H1 (cell line): ENCODE measurements around the gene NFKBIE. TPM values are rescaled to one million over a fixed set of nuclear protein-coding genes. Genes with fewer than 3 reads are reported as not detected.

Experiments
- CTCF ChIA-PET: fragments of 300-600 bp; sonication (Branson Sonifier 250); formaldehyde crosslinking; loops from one replicate; lab custom pipeline; 2021; ENCODE audit not compliant: partially characterized antibody; lab: Charles Lee
- POLR2A ChIA-PET: fragments of 300-600 bp; sonication (Branson Sonifier 250); formaldehyde crosslinking; loops from one replicate; lab custom pipeline; 2021; ENCODE audit warnings: inconsistent platforms; ENCODE audit not compliant: partially characterized antibody; lab: Charles Lee
- DNase-seq, 2 experiments: peaks; one replicate each; pipeline versions ENCODE4 v3.0.0 to v3.0.0-alpha.2; 2010 to 2022; ENCODE audit warnings: low spot score in 2 of 2, low read depth in 1 of 2, mixed read lengths in 1 of 2
- FAIRE-seq: peaks from 2 replicates; lab custom pipeline; 2011; peaks lifted over from hg19 to GRCh38; lab: Jason Lieb, UNC
- H2AFZ ChIP-seq: 2 replicates; pipeline ENCODE4 v1.8.1; 2012; ENCODE audit warnings: low read length, inconsistent platforms
- H2AK5ac ChIP-seq: 2 replicates; pipeline ENCODE4 v1.6.1; 2013; ENCODE audit warnings: low read depth, low read length
- H2BK120ac ChIP-seq: replicated peaks from 2 replicates; pipeline ENCODE3; 2013; ENCODE audit warnings: low read depth, low read length, inconsistent platforms
- H2BK12ac ChIP-seq: 2 replicates; pipeline ENCODE4 v1.6.1; 2013; ENCODE audit warnings: low read depth, low read length
- H2BK15ac ChIP-seq: 2 replicates; pipeline ENCODE4 v1.6.1; 2013; ENCODE audit warnings: low read length
- H2BK20ac ChIP-seq: 2 replicates; pipeline ENCODE4 v1.6.1; 2013; ENCODE audit warnings: low read length
- H2BK5ac ChIP-seq: 2 replicates; pipeline ENCODE4 v1.6.1; 2013; ENCODE audit warnings: low read depth, low read length
- H3K14ac ChIP-seq: 2 replicates; pipeline ENCODE4 v1.6.1; 2013; ENCODE audit warnings: inconsistent platforms; ENCODE audit not compliant: insufficient read length
- H3K18ac ChIP-seq: 2 replicates; pipeline ENCODE4 v1.6.1; 2013; ENCODE audit warnings: low read length; ENCODE audit errors: extremely low read depth
- H3K23ac ChIP-seq: 2 replicates; pipeline ENCODE4 v1.6.1; 2013; ENCODE audit warnings: inconsistent platforms; ENCODE audit not compliant: insufficient read length
- H3K23me2 ChIP-seq: 2 replicates; pipeline ENCODE4 v1.6.1; 2013; ENCODE audit warnings: low read depth, low read length
- H3K27ac ChIP-seq: 2 replicates; pipeline ENCODE4 v1.6.1; 2011; ENCODE audit warnings: low read depth, low read length, inconsistent platforms
- H3K27me3 ChIP-seq, 4 experiments: replicated peaks in 1 of 4; 1 replicate in 1 of 4; 2 replicates in 3 of 4; pipeline versions ENCODE4 v1.6.1 to v1.8.1; 2011 to 2013; ENCODE audit warnings: low read length in 3 of 4, mild to moderate bottlenecking in 3 of 4, inconsistent platforms in 2 of 4, mixed read lengths in 2 of 4, moderate library complexity in 1 of 4; ENCODE audit not compliant: control insufficient read depth in 3 of 4, insufficient read depth in 3 of 4; ENCODE audit errors: extremely low read depth in 1 of 4
- H3K36me3 ChIP-seq, 4 experiments: 2 replicates each; pipeline versions ENCODE4 v1.6.1 to v1.8.1; 2011 to 2013; ENCODE audit warnings: mild to moderate bottlenecking in 4 of 4, low read length in 3 of 4, moderate library complexity in 2 of 4, control low read depth in 1 of 4, inconsistent platforms in 1 of 4; ENCODE audit not compliant: insufficient read depth in 4 of 4, control insufficient read depth in 2 of 4
- H3K4ac ChIP-seq: replicated peaks from 2 replicates; pipeline ENCODE3; 2013; ENCODE audit warnings: low read length, low read depth, mixed read lengths, inconsistent platforms; ENCODE audit not compliant: insufficient read length
- H3K4me1 ChIP-seq, 4 experiments: replicated peaks in 1 of 4; 1 replicate in 1 of 4; 2 replicates in 3 of 4; pipeline versions ENCODE4 v1.6.1 to v1.8.1; 2011 to 2013; ENCODE audit warnings: low read length in 3 of 4, inconsistent platforms in 2 of 4, mixed read lengths in 1 of 4; ENCODE audit not compliant: insufficient read depth in 4 of 4, control insufficient read depth in 3 of 4
- H3K4me2 ChIP-seq, 2 experiments: 2 replicates each; pipeline versions ENCODE4 v1.6.1 to v1.8.1; 2011 to 2013; ENCODE audit warnings: low read depth in 2 of 2, low read length in 2 of 2, control low read depth in 1 of 2, inconsistent platforms in 1 of 2, mild to moderate bottlenecking in 1 of 2; ENCODE audit not compliant: insufficient read depth in 1 of 2
- H3K4me3 ChIP-seq, 4 experiments: fragments of 200-600, 300-600 bp in 1 of 4; sonication (generic), shearing (Covaris generic), sonication (Bioruptor Twin) in 1 of 4; 2 replicates each; pipeline versions ENCODE4 v1.5.1 to v1.8.1; 2011 to 2016; ENCODE audit warnings: low read length in 4 of 4, low read depth in 3 of 4, control low read depth in 2 of 4, inconsistent platforms in 2 of 4, mild to moderate bottlenecking in 2 of 4, mixed read lengths in 1 of 4, moderate library complexity in 1 of 4; ENCODE audit not compliant: insufficient read depth in 2 of 4; ENCODE audit errors: extremely low read depth in 1 of 4
- H3K56ac ChIP-seq: replicated peaks from 2 replicates; pipeline ENCODE3; 2013; ENCODE audit warnings: low read depth, mild to moderate bottlenecking, mixed read lengths, low read length, inconsistent platforms; ENCODE audit not compliant: insufficient read length
- H3K79me1 ChIP-seq: 2 replicates; pipeline ENCODE4 v1.6.1; 2013; ENCODE audit warnings: low read depth, low read length, control low read depth
- H3K79me2 ChIP-seq, 2 experiments: 2 replicates each; pipeline versions ENCODE4 v1.6.1 to v1.8.1; 2012 to 2013; ENCODE audit warnings: low read length in 2 of 2, mild to moderate bottlenecking in 2 of 2, inconsistent platforms in 1 of 2; ENCODE audit not compliant: insufficient read depth in 2 of 2, control insufficient read depth in 1 of 2
- H3K9ac ChIP-seq, 4 experiments: replicated peaks in 1 of 4; 1 replicate in 1 of 4; 2 replicates in 3 of 4; pipeline versions ENCODE4 v1.6.1 to v1.8.1; 2011 to 2013; ENCODE audit warnings: low read depth in 3 of 4, low read length in 3 of 4, control low read depth in 2 of 4, mild to moderate bottlenecking in 2 of 4, moderate library complexity in 2 of 4, inconsistent platforms in 1 of 4; ENCODE audit errors: extremely low read depth in 1 of 4
- H3K9me3 ChIP-seq, 2 experiments: 2 replicates each; pipeline versions ENCODE4 v1.6.1 to v1.8.1; 2012 to 2013; ENCODE audit warnings: mild to moderate bottlenecking in 2 of 2, moderate library complexity in 2 of 2, control low read depth in 1 of 2, inconsistent platforms in 1 of 2, low read depth in 1 of 2, low read length in 1 of 2, mixed read lengths in 1 of 2; ENCODE audit not compliant: insufficient read depth in 2 of 2
- H4K20me1 ChIP-seq, 2 experiments: replicated peaks in 1 of 2; 2 replicates each; pipeline versions ENCODE3 to v1.8.1; 2011 to 2013; ENCODE audit warnings: inconsistent platforms in 2 of 2, low read length in 2 of 2, mild to moderate bottlenecking in 1 of 2; ENCODE audit not compliant: insufficient read depth in 2 of 2, control insufficient read depth in 1 of 2
- H4K5ac ChIP-seq: 2 replicates; pipeline ENCODE4 v1.6.1; 2013; ENCODE audit warnings: low read length, low read depth, mixed read lengths, inconsistent platforms; ENCODE audit not compliant: insufficient read length
- H4K8ac ChIP-seq: 2 replicates; pipeline ENCODE4 v1.8.0; 2013; ENCODE audit warnings: mild to moderate bottlenecking, moderate library complexity, low read length, inconsistent platforms; ENCODE audit not compliant: insufficient read depth; ENCODE audit errors: extremely low read depth
- H4K91ac ChIP-seq: replicated peaks from 2 replicates; pipeline ENCODE3; 2013; ENCODE audit warnings: low read length, mixed read lengths, inconsistent platforms; ENCODE audit not compliant: insufficient read length
- BACH1 ChIP-seq: IDR thresholded peaks from 2 replicates; pipeline ENCODE4 v1.6.1; 2012; ENCODE audit warnings: low read length, improper control_type of control experiment
- CBX8 ChIP-seq: fragments of 300-800, 300-1000 bp; sonication (generic); IDR thresholded peaks from 2 replicates; pipeline ENCODE4 v1.7.1; 2016; ENCODE audit warnings: low read depth, low read length, borderline replicate concordance
- EZH2 ChIP-seq: fragments of 200-600 bp; sonication (generic); IDR thresholded peaks from 2 replicates; pipeline ENCODE4 v1.7.1; 2012; ENCODE audit warnings: low read depth, mild to moderate bottlenecking, moderate library complexity, low read length, inconsistent platforms; ENCODE audit not compliant: severe bottlenecking
- GABPA ChIP-seq: IDR thresholded peaks from 2 replicates; pipeline ENCODE4 v1.6.1; 2011; ENCODE audit warnings: mild to moderate bottlenecking, low read length, moderate library complexity, borderline replicate concordance; ENCODE audit not compliant: insufficient read depth
- JUN ChIP-seq: IDR thresholded peaks from 2 replicates; pipeline ENCODE4 v1.6.1; 2011; ENCODE audit warnings: low read depth, mild to moderate bottlenecking, improper control_type of control experiment, low read length
- KDM4A ChIP-seq: IDR thresholded peaks from one replicate; pipeline ENCODE4 v1.7.1; 2012; ENCODE audit warnings: low read depth, mild to moderate bottlenecking, moderate library complexity, low read length, inconsistent platforms; ENCODE audit not compliant: severe bottlenecking
- USF2 ChIP-seq: IDR thresholded peaks from 2 replicates; pipeline ENCODE4 v1.6.1; 2011; ENCODE audit warnings: low read length, improper control_type of control experiment
- WGBS, 2 experiments: shearing (Covaris generic) in 1 of 2; methylation state at CpG; one replicate each; pipeline versions ENCODE4 v1.1.6 to v1.1.7; 2013 to 2015; ENCODE audit warnings: low lambda C conversion rate in 2 of 2, mixed read lengths in 2 of 2, inconsistent platforms in 1 of 2, low coverage in 1 of 2, missing lambda C conversion rate in 1 of 2; ENCODE audit not compliant: insufficient replicate concordance in 2 of 2, insufficient coverage in 1 of 2, insufficient read length in 1 of 2; ENCODE audit errors: extremely low coverage in 1 of 2, missing lambda C conversion rate in 1 of 2; 5-methylcytosine and 5-hydroxymethylcytosine counted together
- polyA plus RNA-seq, 7 experiments: library from polyadenylated mRNA; depleted of rRNA in 3 of 7; stranded (reverse) in 5 of 7; unstranded in 2 of 7; fragments of >200 nt in 5 of 7; fragments of 200-250 nt in 2 of 7; gene quantifications; 1 replicate in 5 of 7; 2 replicates in 1 of 7; 4 replicates in 1 of 7; pipeline versions ENCODE4 v1.2.1 to v1.2.3, GENCODE V29; 2011 to 2013; ENCODE audit warnings: missing spikeins in 2 of 7, mixed read lengths in 2 of 7
- total RNA-seq: library from RNA; stranded (reverse); fragmentation: NEBNext Ultra II Directional; extraction: Animal tissue kit (Norgen Biotek cat#: 25700); gene quantifications from 2 replicates; pipeline ENCODE4 v1.2.1, GENCODE V29; 2021
- TF ChIP-seq, protein P1 (sequence below), 3 experiments: IDR thresholded peaks; 1 replicate in 2 of 3; 2 replicates in 1 of 3; pipeline versions ENCODE4 v1.5.1 to v1.6.1; 2011; ENCODE audit warnings: low read length in 3 of 3, mild to moderate bottlenecking in 3 of 3, inconsistent platforms in 2 of 3, low read depth in 1 of 3, moderate library complexity in 1 of 3; ENCODE audit not compliant: insufficient read depth in 1 of 3; ENCODE audit errors: control extremely low read depth in 1 of 3

NFKBIE gene
- total and polyA plus RNA-seq, 2 of the 8 experiments (the other 6 are each of a cell fraction or from before 2014, with no cell fraction given) = 13.5 to 19.2 TPM

GRCh38 chr6:44310241-44310640, 44.9 kb upstream of the NFKBIE start:
- ChIA-PET POLR2A (interaction anchor here (1.0 to 6.9 kb wide), 8 partner anchors 11 to 64 kb away, joined by 3 to 81 read pairs (median 10); partner anchors contain the start of gene HSP90AB1), CTCF (interaction anchor here (0.9 to 13.9 kb wide), 4 partner anchors 8 to 74 kb away, joined by 3 to 330 read pairs (median 56); partner anchors contain the start of genes NFKBIE and TMEM151B)
- Histone ChIP-seq H4K20me1 (peaks cover 0 to 2% of the 10 kb centered on the region in 2 experiments), H3K14ac (no peak overlapping the region), H3K4me2 (no peak overlapping the region), H3K4me3 (no peak overlapping the region), H3K4ac (no peak overlapping the region), H3K36me3 (peaks cover 18 to 54% (median 47%) of the 10 kb centered on the region in 4 experiments), H3K27me3 (no peaks in the 10 kb centered on the region), H2AK5ac (no peak overlapping the region), H2AFZ (no peak overlapping the region), H3K23me2 (peaks cover 4% of the 10 kb centered on the region), H2BK5ac (no peak overlapping the region), H3K27ac (no peak overlapping the region), H3K9me3 (no peaks in the 10 kb centered on the region), H4K91ac (no peak overlapping the region), H3K79me2 (peaks cover 0 to 13% of the 10 kb centered on the region in 2 experiments; a peak in 2 of 4 replicates), H3K18ac (no peak overlapping the region), H3K9ac (no peak overlapping the region), H2BK20ac (no peak overlapping the region), H3K4me1 (peaks cover 0 to 6% (median 3%) of the 10 kb centered on the region in 4 experiments; a peak in 5 of 7 replicates), H3K56ac (no peak overlapping the region), H3K79me1 (peaks cover 3% of the 10 kb centered on the region; the same call in 1 of the 2 replicates), H4K8ac (no peak overlapping the region), H3K23ac (no peak overlapping the region), H4K5ac (no peak overlapping the region), H2BK12ac (no peak overlapping the region), H2BK15ac (no peak overlapping the region), H2BK120ac (no peak overlapping the region)
- no peak for DNase-seq
- no peak for FAIRE-seq
- WGBS, 2 experiments = 98% methylated on average over 3 of the region's 3 CpGs; no CpG with 5 or more reads in 1 of the 2 experiments
- TF ChIP-seq CBX8 = no peak
- TF ChIP-seq KDM4A = no peak
- no peak for TF ChIP-seq EZH2
- TF ChIP-seq, protein P1, sequence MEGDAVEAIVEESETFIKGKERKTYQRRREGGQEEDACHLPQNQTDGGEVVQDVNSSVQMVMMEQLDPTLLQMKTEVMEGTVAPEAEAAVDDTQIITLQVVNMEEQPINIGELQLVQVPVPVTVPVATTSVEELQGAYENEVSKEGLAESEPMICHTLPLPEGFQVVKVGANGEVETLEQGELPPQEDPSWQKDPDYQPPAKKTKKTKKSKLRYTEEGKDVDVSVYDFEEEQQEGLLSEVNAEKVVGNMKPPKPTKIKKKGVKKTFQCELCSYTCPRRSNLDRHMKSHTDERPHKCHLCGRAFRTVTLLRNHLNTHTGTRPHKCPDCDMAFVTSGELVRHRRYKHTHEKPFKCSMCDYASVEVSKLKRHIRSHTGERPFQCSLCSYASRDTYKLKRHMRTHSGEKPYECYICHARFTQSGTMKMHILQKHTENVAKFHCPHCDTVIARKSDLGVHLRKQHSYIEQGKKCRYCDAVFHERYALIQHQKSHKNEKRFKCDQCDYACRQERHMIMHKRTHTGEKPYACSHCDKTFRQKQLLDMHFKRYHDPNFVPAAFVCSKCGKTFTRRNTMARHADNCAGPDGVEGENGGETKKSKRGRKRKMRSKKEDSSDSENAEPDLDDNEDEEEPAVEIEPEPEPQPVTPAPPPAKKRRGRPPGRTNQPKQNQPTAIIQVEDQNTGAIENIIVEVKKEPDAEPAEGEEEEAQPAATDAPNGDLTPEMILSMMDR (IDR thresholded peaks at IDR 0.05; ENCODE audit: control extremely low read depth in 1 of 3, insufficient read depth in 1 of 3, low read depth in 1 of 3, low read length in 3 of 3) = no peak
- no peak for TF ChIP-seq BACH1
- no peak for TF ChIP-seq USF2
- TF ChIP-seq GABPA = no peak
- TF ChIP-seq JUN = no peak
